IMR-90 (cell line): ENCODE results near the gene ROPN1B. TPM values are rescaled to one million over a fixed set of nuclear protein-coding genes. Genes with fewer than 3 reads are reported as not detected.
"Not testable (repeated sequence)": the region's sequence is repeated elsewhere in the genome, so short reads cannot be mapped to it uniquely, and the experiment has no call there.

ENCODE experiments used
- ATAC-seq: fragments of 200-7000 bp; cut with Tn5 transposase; 2 replicates; pipeline ENCODE4 v1.9.1; 2020; ENCODE audit warnings: low read depth, mild to moderate bottlenecking, moderate library complexity
- BruUV-seq: library from RNA; stranded (reverse); fragments of 400-500 nt; replicated peaks from 2 replicates; lab custom pipeline; 2021; lab: Mats Ljungman, UMichigan
- CTCF ChIA-PET: fragments of 300-600 bp; formaldehyde crosslinking; extraction: SDS; loops from one replicate; lab custom pipeline; 2021; ENCODE audit warnings: antibody characterized with exemption; lab: Yijun Ruan, JAX
- POLR2A ChIA-PET: fragments of 300-600 bp; sonication (Branson Sonifier 250); formaldehyde crosslinking; loops from one replicate; lab custom pipeline; 2022; ENCODE audit warnings: antibody characterized with exemption; ENCODE audit not compliant: unreplicated experiment; lab: Charles Lee
- DNase-seq: peaks from one replicate; pipeline ENCODE4 v3.0.0; 2013
- H2AFZ ChIP-seq: replicated peaks from 2 replicates; pipeline ENCODE3; 2013; ENCODE audit warnings: low read length, mild to moderate bottlenecking; ENCODE audit not compliant: poor library complexity
- H2AK5ac ChIP-seq: 2 replicates; pipeline ENCODE4 v1.6.1; 2013; ENCODE audit warnings: low read depth, low read length, inconsistent platforms
- H2AK9ac ChIP-seq: replicated peaks from 2 replicates; pipeline ENCODE3; 2013; ENCODE audit warnings: mild to moderate bottlenecking, low read depth, low read length, moderate library complexity; ENCODE audit not compliant: poor library complexity
- H2BK120ac ChIP-seq: 2 replicates; pipeline ENCODE4 v1.6.1; 2013; ENCODE audit warnings: low read depth, low read length, inconsistent platforms
- H2BK15ac ChIP-seq: 3 replicates; pipeline ENCODE4 v1.6.1; 2013; ENCODE audit warnings: low read depth, low read length, inconsistent platforms
- H2BK20ac ChIP-seq: 2 replicates; pipeline ENCODE4 v1.6.1; 2013; ENCODE audit warnings: low read depth, mild to moderate bottlenecking, inconsistent platforms, low read length, moderate library complexity
- H2BK5ac ChIP-seq: 2 replicates; pipeline ENCODE4 v1.6.1; 2013; ENCODE audit warnings: mild to moderate bottlenecking, low read depth, low read length, inconsistent platforms; ENCODE audit not compliant: poor library complexity, severe bottlenecking
- H3K14ac ChIP-seq: replicated peaks from 2 replicates; pipeline ENCODE4 v1.6.1; 2013; ENCODE audit warnings: low read depth, low read length, inconsistent platforms
- H3K18ac ChIP-seq: 2 replicates; pipeline ENCODE4 v1.6.1; 2013; ENCODE audit warnings: low read depth, low read length, control low read depth
- H3K23ac ChIP-seq: 2 replicates; pipeline ENCODE4 v1.6.1; 2013; ENCODE audit warnings: low read depth, low read length, inconsistent platforms
- H3K27ac ChIP-seq: 2 replicates; pipeline ENCODE4 v1.5.1; 2013; ENCODE audit warnings: mild to moderate bottlenecking, control low read depth, low read length; ENCODE audit not compliant: insufficient read depth
- H3K27me3 ChIP-seq: 2 replicates; pipeline ENCODE4 v1.6.1; 2013; ENCODE audit warnings: low read length; ENCODE audit not compliant: control insufficient read depth, insufficient read depth
- H3K36me3 ChIP-seq: 2 replicates; pipeline ENCODE4 v1.6.1; 2013; ENCODE audit warnings: low read length, mixed read lengths; ENCODE audit not compliant: control insufficient read depth, insufficient read depth
- H3K4ac ChIP-seq: 2 replicates; pipeline ENCODE4 v1.6.1; 2013; ENCODE audit warnings: low read depth, low read length, inconsistent platforms
- H3K4me1 ChIP-seq: 2 replicates; pipeline ENCODE4 v1.6.1; 2013; ENCODE audit warnings: low read length, mixed read lengths; ENCODE audit not compliant: control insufficient read depth, insufficient read depth
- H3K4me2 ChIP-seq: 2 replicates; pipeline ENCODE4 v1.6.1; 2013; ENCODE audit warnings: low read depth, mild to moderate bottlenecking, control low read depth, low read length, moderate library complexity
- H3K4me3 ChIP-seq: 2 replicates; pipeline ENCODE4 v1.5.1; 2013; ENCODE audit warnings: low read depth, mild to moderate bottlenecking, control low read depth, low read length, moderate library complexity; ENCODE audit not compliant: insufficient read depth
- H3K56ac ChIP-seq: 2 replicates; pipeline ENCODE4 v1.6.1; 2013; ENCODE audit warnings: low read length, inconsistent platforms; ENCODE audit not compliant: insufficient read depth; ENCODE audit errors: extremely low read depth
- H3K79me1 ChIP-seq, 2 experiments: 2 replicates each; pipeline ENCODE4 v1.6.1; 2013; ENCODE audit warnings: low read length in 2 of 2, inconsistent platforms in 1 of 2, low read depth in 1 of 2
- H3K9ac ChIP-seq: 2 replicates; pipeline ENCODE4 v1.6.1; 2013; ENCODE audit warnings: low read depth, low read length, control low read depth
- H3K9me1 ChIP-seq: 2 replicates; pipeline ENCODE4 v1.6.1; 2013; ENCODE audit warnings: low read length, inconsistent platforms; ENCODE audit not compliant: insufficient read depth
- H3K9me3 ChIP-seq: 2 replicates; pipeline ENCODE4 v1.6.1; 2013; ENCODE audit warnings: low read length; ENCODE audit not compliant: control insufficient read depth, insufficient read depth
- H4K20me1 ChIP-seq: 2 replicates; pipeline ENCODE4 v1.6.1; 2013; ENCODE audit warnings: low read length, inconsistent platforms; ENCODE audit not compliant: insufficient read depth
- H4K5ac ChIP-seq: 2 replicates; pipeline ENCODE4 v1.6.1; 2013; ENCODE audit warnings: mild to moderate bottlenecking, low read depth, low read length, control low read depth
- H4K8ac ChIP-seq, 2 experiments: 2 replicates each; pipeline ENCODE4 v1.6.1; 2013; ENCODE audit warnings: low read depth in 2 of 2, low read length in 2 of 2, control low read depth in 1 of 2, inconsistent platforms in 1 of 2
- H4K91ac ChIP-seq: 2 replicates; pipeline ENCODE4 v1.6.1; 2013; ENCODE audit warnings: low read depth, low read length, inconsistent platforms; ENCODE audit not compliant: insufficient read depth
- RAD21 ChIP-seq: IDR thresholded peaks from 2 replicates; pipeline ENCODE4 v1.6.1; 2012; ENCODE audit warnings: low read length, improper control_type of control experiment
- whole genome bisulfite sequencing, 2 experiments: methylation state at CpG; one replicate each; pipeline versions ENCODE4 v1.1.5 to v1.1.7; 2013; ENCODE audit warnings: missing lambda C conversion rate in 2 of 2; ENCODE audit not compliant: insufficient read length in 1 of 2; ENCODE audit errors: extremely low coverage in 2 of 2; 5-methylcytosine and 5-hydroxymethylcytosine counted together
- dilution Hi-C: fragments of 300-500 bp; cut with HindIII; formaldehyde crosslinking; loops from one replicate; pipeline ENCODE4 v1.14.3; 2018; ENCODE audit warnings: low sequenced_read_pairs; ENCODE audit not compliant: unreplicated experiment
- in situ Hi-C: fragments of 300-500 bp; cut with MboI; formaldehyde crosslinking; loops from 3 replicates; pipeline ENCODE4 v1.14.3; 2019; ENCODE audit warnings: low sequenced_read_pairs, inconsistent platforms, mixed read lengths
- intact Hi-C: fragments of 100-400 bp; cut with micrococcal nuclease; formaldehyde crosslinking; loops from 2 replicates; pipeline ENCODE4 v1.10.0; 2022
- polyA plus RNA-seq, 3 experiments: library from polyadenylated mRNA; depleted of rRNA; stranded (reverse); fragments of >200 nt; gene quantifications; 2 replicates each; pipeline ENCODE4 v1.2.3, GENCODE V29; 2012; ENCODE audit warnings: low replicate concordance in 1 of 3
- total RNA-seq: library from RNA; depleted of rRNA; stranded (reverse); fragments of >200 nt; gene quantifications from 2 replicates; pipeline ENCODE4 v1.2.3, GENCODE V29; 2012
- TF ChIP-seq, protein P1 (sequence below): conservative IDR thresholded peaks from 2 replicates; pipeline ENCODE4 v1.5.1; 2012; ENCODE audit warnings: mild to moderate bottlenecking, low read depth, low read length, improper control_type of control experiment

Gene ROPN1B
- total and polyA plus RNA-seq, 2 of the 4 experiments (the other 2 are of a cell fraction): not detected

DNA sequence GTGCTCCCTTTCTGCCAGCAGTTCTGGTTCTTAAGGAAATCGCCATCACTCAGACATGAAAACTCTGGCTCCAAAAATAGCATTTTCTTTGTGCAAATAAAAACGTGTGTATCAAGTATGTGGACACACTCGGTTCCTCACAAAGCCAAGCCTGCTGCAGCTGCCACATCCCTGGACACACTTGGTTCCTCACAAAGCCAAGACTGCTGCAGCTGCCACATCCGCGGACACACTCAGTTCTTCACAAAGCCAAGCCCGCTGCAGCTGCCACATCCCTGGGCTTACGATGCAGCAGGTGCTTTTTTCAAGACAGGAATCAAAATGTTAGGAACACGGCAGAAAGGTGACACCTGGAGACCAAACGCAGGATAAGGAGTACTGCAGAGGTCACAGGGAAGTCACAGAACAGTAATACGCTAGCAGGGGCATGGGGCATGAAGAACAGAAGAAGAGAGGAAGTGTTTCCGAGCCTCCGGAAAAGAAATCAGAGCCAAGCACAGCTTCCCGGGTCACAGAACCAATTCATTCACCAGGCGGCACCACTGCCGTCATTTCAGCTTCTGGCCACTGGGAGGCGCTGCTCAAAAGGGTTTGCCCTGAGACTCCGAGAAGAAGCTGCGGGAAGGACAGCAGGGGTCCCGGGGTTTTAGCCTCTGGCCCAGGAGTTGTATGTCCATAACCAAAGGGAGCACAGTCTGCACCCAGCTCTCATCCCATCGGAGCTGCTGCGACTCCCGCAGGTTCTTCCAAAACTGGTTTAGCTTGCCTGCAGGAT is 40.0 kb upstream of the ROPN1B start:
- H3K18ac ChIP-seq, H3K4me2 ChIP-seq, H3K23ac ChIP-seq, H4K91ac ChIP-seq, H3K4me3 ChIP-seq, ATAC-seq, H4K20me1 ChIP-seq, H2BK20ac ChIP-seq, H3K4ac ChIP-seq, H2BK5ac ChIP-seq, H3K9me1 ChIP-seq, H3K9me3 ChIP-seq, POLR2A ChIA-PET, in situ Hi-C loops, H3K14ac ChIP-seq, H3K79me1 ChIP-seq, H3K36me3 ChIP-seq, H2AFZ ChIP-seq, H3K4me1 ChIP-seq, H4K5ac ChIP-seq, H2AK5ac ChIP-seq, dilution Hi-C loops, H2BK15ac ChIP-seq, H3K27me3 ChIP-seq, H3K9ac ChIP-seq, H2AK9ac ChIP-seq, BruUV-seq, H3K56ac ChIP-seq, H2BK120ac ChIP-seq, H4K8ac ChIP-seq, H3K27ac ChIP-seq: not testable (repeated sequence)
- peak; percentile 19 for TF ChIP-seq RAD21
- TF ChIP-seq, protein P1, sequence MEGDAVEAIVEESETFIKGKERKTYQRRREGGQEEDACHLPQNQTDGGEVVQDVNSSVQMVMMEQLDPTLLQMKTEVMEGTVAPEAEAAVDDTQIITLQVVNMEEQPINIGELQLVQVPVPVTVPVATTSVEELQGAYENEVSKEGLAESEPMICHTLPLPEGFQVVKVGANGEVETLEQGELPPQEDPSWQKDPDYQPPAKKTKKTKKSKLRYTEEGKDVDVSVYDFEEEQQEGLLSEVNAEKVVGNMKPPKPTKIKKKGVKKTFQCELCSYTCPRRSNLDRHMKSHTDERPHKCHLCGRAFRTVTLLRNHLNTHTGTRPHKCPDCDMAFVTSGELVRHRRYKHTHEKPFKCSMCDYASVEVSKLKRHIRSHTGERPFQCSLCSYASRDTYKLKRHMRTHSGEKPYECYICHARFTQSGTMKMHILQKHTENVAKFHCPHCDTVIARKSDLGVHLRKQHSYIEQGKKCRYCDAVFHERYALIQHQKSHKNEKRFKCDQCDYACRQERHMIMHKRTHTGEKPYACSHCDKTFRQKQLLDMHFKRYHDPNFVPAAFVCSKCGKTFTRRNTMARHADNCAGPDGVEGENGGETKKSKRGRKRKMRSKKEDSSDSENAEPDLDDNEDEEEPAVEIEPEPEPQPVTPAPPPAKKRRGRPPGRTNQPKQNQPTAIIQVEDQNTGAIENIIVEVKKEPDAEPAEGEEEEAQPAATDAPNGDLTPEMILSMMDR: peak; percentile 35
- intact Hi-C loops: loop anchor here (5.0 kb wide), 1 partner anchor 203 kb away; no protein-coding TSS in a partner anchor
- 25% methylated on average over 4 of the region's 22 CpGs; no CpG with 5 or more reads in 1 of the 2 experiments for WGBS, 2 experiments
- CTCF ChIA-PET: interaction anchor here (0.6 kb wide), 1 partner anchor 187 kb away, joined by 5 read pairs; no protein-coding TSS in a partner anchor
- DNase-seq: peak; percentile 8

DNA sequence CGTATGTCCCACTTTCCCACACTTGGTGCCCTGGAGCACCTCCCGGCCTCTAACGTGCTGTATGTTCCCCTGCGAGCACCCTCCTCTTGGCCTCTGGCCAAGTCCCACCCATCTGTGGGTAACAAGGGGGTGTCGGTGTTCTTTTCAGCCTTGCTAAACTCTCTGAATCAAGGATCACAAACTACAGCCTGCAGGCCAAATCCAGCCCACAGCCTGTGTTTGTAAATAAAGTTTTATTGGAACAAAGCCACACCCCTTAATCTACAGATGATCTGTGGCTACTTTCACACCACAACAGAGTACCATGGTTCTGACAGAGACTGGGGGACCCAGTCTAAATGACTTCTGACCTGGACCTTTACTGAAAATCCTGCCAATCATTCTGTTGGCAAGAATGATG is 39.2 kb upstream of the ROPN1B start:
- ATAC-seq: not testable (repeated sequence)

More for the DNA sequence above, 39.2 kb upstream of the ROPN1B start:
- H3K18ac ChIP-seq, H3K23ac ChIP-seq, H4K5ac ChIP-seq, H3K9me1 ChIP-seq, dilution Hi-C loops, H2AFZ ChIP-seq, H4K91ac ChIP-seq, H3K4me3 ChIP-seq, H2BK20ac ChIP-seq, CTCF ChIA-PET, H3K4me2 ChIP-seq, DNase-seq, H2BK5ac ChIP-seq, H2BK120ac ChIP-seq, POLR2A ChIA-PET, H3K36me3 ChIP-seq, H4K8ac ChIP-seq, H4K20me1 ChIP-seq, BruUV-seq, H3K79me1 ChIP-seq, H2AK5ac ChIP-seq, H3K56ac ChIP-seq, in situ Hi-C loops, H2AK9ac ChIP-seq, H3K9ac ChIP-seq, H3K9me3 ChIP-seq, H3K27me3 ChIP-seq, H3K4ac ChIP-seq, H3K27ac ChIP-seq, H2BK15ac ChIP-seq, H3K14ac ChIP-seq, H3K4me1 ChIP-seq: not testable (repeated sequence)
- intact Hi-C loops: loop anchor here (5.0 kb wide), 1 partner anchor 203 kb away; no protein-coding TSS in a partner anchor
- WGBS, 2 experiments: no CpG with 5 or more reads among the region's 5 CpGs
